Measurements from ENCODE around the gene HAVCR1.
"Not testable (repeated sequence)": the region's sequence is repeated elsewhere in the genome, so short reads cannot be mapped to it uniquely, and the experiment has no call there.

The HAVCR1 gene

DNA sequence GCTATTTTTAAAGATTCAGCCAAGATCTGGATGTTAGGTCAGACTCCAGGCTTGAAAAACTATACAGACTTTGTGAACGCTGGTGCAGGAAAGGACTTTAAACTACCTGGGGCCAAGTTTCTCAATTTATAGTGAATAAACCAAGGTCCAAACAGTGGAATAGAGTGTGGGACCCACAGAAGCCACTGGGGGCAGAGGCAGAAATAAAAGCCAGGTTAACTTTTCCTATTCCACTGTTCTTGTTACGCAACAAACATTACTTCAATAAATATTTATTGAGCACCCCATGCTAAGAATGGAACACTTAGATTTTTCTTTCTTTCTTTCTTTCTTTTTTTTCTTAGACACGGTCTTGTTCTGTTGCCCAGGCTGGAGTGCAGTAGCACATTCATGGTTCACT, 11.0 kb upstream of the HAVCR1 start:
- Histone ChIP-seq H3K4me1 (ENCODE audit: control insufficient read depth, insufficient read depth, low read length) (no peaks in the 10 kb centered on the region), H3K4me3 (ENCODE audit: low read length in 2 of 2) (no peak overlapping the region), H3K27ac (ENCODE audit: low read length) (no peak overlapping the region), H3K36me3 (ENCODE audit: control insufficient read depth in 2 of 2, insufficient read depth in 2 of 2, low read length in 2 of 2) (no peaks in the 10 kb centered on the region), H3K9me3 (ENCODE audit: control insufficient read depth in 2 of 2, low read length in 2 of 2) (no peaks in the 10 kb centered on the region), H3K27me3 (ENCODE audit: control insufficient read depth in 1 of 2, insufficient read depth in 2 of 2, low read length in 2 of 2) (no peaks in the 10 kb centered on the region), H3K9ac (ENCODE audit: low read length in 2 of 2) (no peak overlapping the region)

GRCh38 chr5:157068785-157069184, 9.9 kb upstream of the HAVCR1 start:
- H3K27me3 ChIP-seq (ENCODE audit: control insufficient read depth in 1 of 2, insufficient read depth in 2 of 2, low read length in 2 of 2) = no peaks in the 10 kb centered on the region
- H3K27ac ChIP-seq (ENCODE audit: low read length) = no peak overlapping the region
- H3K9ac ChIP-seq (ENCODE audit: low read length in 2 of 2) = no peak overlapping the region
- no peaks in the 10 kb centered on the region for H3K36me3 ChIP-seq (ENCODE audit: control insufficient read depth in 2 of 2, insufficient read depth in 2 of 2, low read length in 2 of 2)
- no peak overlapping the region for H3K4me3 ChIP-seq (ENCODE audit: low read length in 2 of 2)
- no peaks in the 10 kb centered on the region for H3K9me3 ChIP-seq (ENCODE audit: control insufficient read depth in 2 of 2, low read length in 2 of 2)
- H3K4me1 ChIP-seq (ENCODE audit: control insufficient read depth, insufficient read depth, low read length) = no peaks in the 10 kb centered on the region

DNA sequence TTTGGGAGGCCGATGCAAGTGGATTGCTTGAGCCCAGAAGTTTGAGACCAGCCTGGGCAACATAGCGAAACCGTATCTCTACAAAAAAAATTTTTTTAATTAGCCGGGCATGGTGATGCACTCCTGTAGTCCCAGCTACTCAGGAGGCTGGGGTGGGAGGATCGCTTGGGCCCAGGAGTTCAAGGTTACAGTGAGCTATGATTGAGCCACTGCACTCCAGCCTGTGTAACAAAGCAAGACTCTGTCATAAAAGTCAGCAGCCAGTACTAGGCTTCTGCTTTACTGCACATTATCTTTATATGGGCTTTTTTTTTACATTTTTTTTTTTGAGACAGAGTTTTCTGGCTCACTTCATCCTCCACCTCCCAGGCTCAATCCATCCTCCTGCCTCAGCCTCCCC, 9.4 kb upstream of the HAVCR1 start:
- Histone ChIP-seq H3K36me3 (ENCODE audit: control insufficient read depth in 2 of 2, insufficient read depth in 2 of 2, low read length in 2 of 2) (no peaks in the 10 kb centered on the region), H3K4me1 (ENCODE audit: control insufficient read depth, insufficient read depth, low read length) (no peaks in the 10 kb centered on the region), H3K27ac (ENCODE audit: low read length) (no peak overlapping the region), H3K9me3 (ENCODE audit: control insufficient read depth in 2 of 2, low read length in 2 of 2) (no peaks in the 10 kb centered on the region), H3K4me3 (ENCODE audit: low read length in 2 of 2) (no peak overlapping the region), H3K9ac (ENCODE audit: low read length in 2 of 2) (no peak overlapping the region), H3K27me3 (ENCODE audit: control insufficient read depth in 1 of 2, insufficient read depth in 2 of 2, low read length in 2 of 2) (no peaks in the 10 kb centered on the region)

GRCh38 chr5:157067005-157067404, 8.1 kb upstream of the HAVCR1 start:
- Histone ChIP-seq H3K27ac (ENCODE audit: low read length) (no peak overlapping the region), H3K4me3 (ENCODE audit: low read length in 2 of 2) (no peak overlapping the region), H3K9me3 (ENCODE audit: control insufficient read depth in 2 of 2, low read length in 2 of 2) (no peaks in the 10 kb centered on the region)

DNA sequence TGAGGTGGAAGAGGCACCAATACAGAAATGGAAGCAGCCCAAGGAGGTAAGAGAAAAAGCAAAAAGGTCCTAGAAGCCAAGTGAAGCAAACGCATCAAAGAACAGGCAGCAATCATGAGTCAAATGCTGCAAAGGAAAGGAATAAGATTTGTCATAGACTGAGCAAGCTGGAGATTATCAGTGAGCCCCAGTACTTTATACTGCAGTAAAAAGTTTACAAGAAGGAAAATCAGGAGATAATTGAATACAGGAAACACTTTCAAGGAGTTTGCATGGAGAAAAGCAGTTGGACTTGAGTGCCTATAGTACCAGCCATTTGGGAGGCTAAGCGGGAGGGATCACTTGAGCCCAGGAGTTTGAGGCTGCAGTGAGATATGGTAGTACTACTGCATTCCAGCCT, 7.2 kb upstream of the HAVCR1 start:
- Histone ChIP-seq H3K9ac (ENCODE audit: low read length in 2 of 2) (no peak overlapping the region), H3K4me3 (ENCODE audit: low read length in 2 of 2) (no peak overlapping the region), H3K27me3 (ENCODE audit: control insufficient read depth in 1 of 2, insufficient read depth in 2 of 2, low read length in 2 of 2) (no peaks in the 10 kb centered on the region), H3K36me3 (ENCODE audit: control insufficient read depth in 2 of 2, insufficient read depth in 2 of 2, low read length in 2 of 2) (no peaks in the 10 kb centered on the region), H3K27ac (ENCODE audit: low read length) (no peak overlapping the region), H3K9me3 (ENCODE audit: control insufficient read depth in 2 of 2, low read length in 2 of 2) (no peaks in the 10 kb centered on the region), H3K4me1 (ENCODE audit: control insufficient read depth, insufficient read depth, low read length) (no peaks in the 10 kb centered on the region)

More at GRCh38 chr5:157067005-157067404, 8.1 kb upstream of the HAVCR1 start:
- no peaks in the 10 kb centered on the region for H3K36me3 ChIP-seq (ENCODE audit: control insufficient read depth in 2 of 2, insufficient read depth in 2 of 2, low read length in 2 of 2)
- H3K27me3 ChIP-seq (ENCODE audit: control insufficient read depth in 1 of 2, insufficient read depth in 2 of 2, low read length in 2 of 2) = no peaks in the 10 kb centered on the region
- no peak overlapping the region for H3K9ac ChIP-seq (ENCODE audit: low read length in 2 of 2)
- H3K4me1 ChIP-seq (ENCODE audit: control insufficient read depth, insufficient read depth, low read length) = no peaks in the 10 kb centered on the region

DNA sequence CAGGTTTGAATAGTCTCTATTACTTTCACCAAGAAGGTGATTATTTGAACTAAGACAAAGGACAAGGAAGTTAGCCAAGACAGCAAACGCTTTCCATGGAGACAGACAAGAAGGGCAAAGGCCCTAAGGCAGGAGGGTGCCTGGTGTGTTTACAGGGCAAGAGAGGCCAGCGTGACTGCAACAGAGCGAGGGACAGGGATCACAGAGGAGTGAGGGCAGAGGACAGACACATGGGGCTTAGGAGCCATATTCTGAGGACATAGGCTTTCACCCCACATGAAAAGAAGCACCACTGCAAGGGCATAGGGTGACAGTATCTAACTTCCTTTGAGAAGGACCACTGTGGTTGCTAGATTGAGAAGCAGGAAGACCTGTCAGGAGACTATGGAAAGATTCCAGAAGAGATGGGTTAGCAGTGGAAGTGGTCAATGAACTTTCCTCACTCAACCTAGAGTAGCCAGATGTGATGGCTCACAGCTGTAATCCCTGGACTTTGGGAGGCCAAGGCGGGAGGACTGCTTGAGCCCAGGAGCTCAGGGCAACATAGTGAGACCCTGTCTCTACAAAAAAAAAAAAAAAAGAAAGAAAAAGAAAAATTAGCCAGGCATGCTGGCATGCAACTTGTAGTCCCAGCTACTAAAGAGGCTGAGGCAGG, 5.0 kb upstream of the HAVCR1 start:
- no peak overlapping the region for H3K4me3 ChIP-seq (ENCODE audit: low read length in 2 of 2)
- H3K9me3 ChIP-seq (ENCODE audit: control insufficient read depth in 2 of 2, low read length in 2 of 2) = no peaks in the 10 kb centered on the region
- no peaks in the 10 kb centered on the region for H3K4me1 ChIP-seq (ENCODE audit: control insufficient read depth, insufficient read depth, low read length)
- H3K9ac ChIP-seq (ENCODE audit: low read length in 2 of 2) = no peak overlapping the region
- H3K36me3 ChIP-seq (ENCODE audit: control insufficient read depth in 2 of 2, insufficient read depth in 2 of 2, low read length in 2 of 2) = no peaks in the 10 kb centered on the region
- H3K27me3 ChIP-seq (ENCODE audit: control insufficient read depth in 1 of 2, insufficient read depth in 2 of 2, low read length in 2 of 2) = no peaks in the 10 kb centered on the region
- H3K27ac ChIP-seq (ENCODE audit: low read length) = no peak overlapping the region

DNA sequence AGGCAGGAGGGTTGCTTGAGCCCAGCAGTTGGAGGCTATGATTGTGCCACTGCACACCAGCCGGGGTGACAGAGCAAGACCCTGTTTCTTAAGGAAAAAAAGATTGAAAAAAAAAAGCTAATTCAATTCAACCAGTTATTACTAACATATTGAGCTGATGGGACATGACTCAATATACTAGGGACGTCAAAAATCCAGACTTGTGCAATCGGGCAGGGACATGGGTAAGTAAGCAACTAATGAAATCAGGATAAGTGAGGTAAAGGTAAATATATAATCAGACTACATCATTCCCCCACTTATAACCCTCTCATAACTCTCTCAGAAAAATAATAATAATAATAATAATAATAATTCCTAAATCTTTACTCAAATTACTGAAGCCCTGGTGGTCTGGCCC, 975 bp upstream of the HAVCR1 start:
- H3K27ac ChIP-seq (ENCODE audit: low read length) = no peak overlapping the region
- no peaks in the 10 kb centered on the region for H3K27me3 ChIP-seq (ENCODE audit: control insufficient read depth in 1 of 2, insufficient read depth in 2 of 2, low read length in 2 of 2)
- H3K36me3 ChIP-seq (ENCODE audit: control insufficient read depth in 2 of 2, insufficient read depth in 2 of 2, low read length in 2 of 2) = no peaks in the 10 kb centered on the region
- no peak overlapping the region for H3K9ac ChIP-seq (ENCODE audit: low read length in 2 of 2)
- H3K4me1 ChIP-seq (ENCODE audit: control insufficient read depth, insufficient read depth, low read length) = no peaks in the 10 kb centered on the region
- no peak overlapping the region for H3K4me3 ChIP-seq (ENCODE audit: low read length in 2 of 2)
- no peaks in the 10 kb centered on the region for H3K9me3 ChIP-seq (ENCODE audit: control insufficient read depth in 2 of 2, low read length in 2 of 2)

GRCh38 chr5:157057459-157058370, 1.2 kb downstream of the HAVCR1 start:
- no peaks in the 10 kb centered on the region for H3K36me3 ChIP-seq (ENCODE audit: control insufficient read depth in 2 of 2, insufficient read depth in 2 of 2, low read length in 2 of 2)
- H3K27ac ChIP-seq (ENCODE audit: low read length) = no peak overlapping the region
- no peak overlapping the region for H3K9ac ChIP-seq (ENCODE audit: low read length in 2 of 2)
- H3K4me3 ChIP-seq (ENCODE audit: low read length in 2 of 2) = no peak overlapping the region
- H3K27me3 ChIP-seq (ENCODE audit: control insufficient read depth in 1 of 2, insufficient read depth in 2 of 2, low read length in 2 of 2) = no peaks in the 10 kb centered on the region
- no peaks in the 10 kb centered on the region for H3K4me1 ChIP-seq (ENCODE audit: control insufficient read depth, insufficient read depth, low read length)
- H3K9me3 ChIP-seq (ENCODE audit: control insufficient read depth in 2 of 2, low read length in 2 of 2) = no peaks in the 10 kb centered on the region

- not testable (repeated sequence) for H3K27ac ChIP-seq (ENCODE audit: low read length); H3K36me3 ChIP-seq (ENCODE audit: control insufficient read depth in 2 of 2, insufficient read depth in 2 of 2, low read length in 2 of 2); H3K4me3 ChIP-seq (ENCODE audit: low read length in 2 of 2); H3K4me1 ChIP-seq (ENCODE audit: control insufficient read depth, insufficient read depth, low read length); H3K27me3 ChIP-seq (ENCODE audit: control insufficient read depth in 1 of 2, insufficient read depth in 2 of 2, low read length in 2 of 2); H3K9ac ChIP-seq (ENCODE audit: low read length in 2 of 2); H3K9me3 ChIP-seq (ENCODE audit: control insufficient read depth in 2 of 2, low read length in 2 of 2)
Observed at GRCh38 chr5:157056848-157057247, 2.1 kb downstream of the HAVCR1 start.

GRCh38 chr5:157051604-157052245, 7.2 kb downstream of the HAVCR1 start:
- Histone ChIP-seq H3K27me3 (ENCODE audit: control insufficient read depth in 1 of 2, insufficient read depth in 2 of 2, low read length in 2 of 2) (no peaks in the 10 kb centered on the region), H3K36me3 (ENCODE audit: control insufficient read depth in 2 of 2, insufficient read depth in 2 of 2, low read length in 2 of 2) (no peaks in the 10 kb centered on the region), H3K4me3 (ENCODE audit: low read length in 2 of 2) (no peak overlapping the region), H3K4me1 (ENCODE audit: control insufficient read depth, insufficient read depth, low read length) (no peaks in the 10 kb centered on the region), H3K9ac (ENCODE audit: low read length in 2 of 2) (no peak overlapping the region), H3K27ac (ENCODE audit: low read length) (no peak overlapping the region), H3K9me3 (ENCODE audit: control insufficient read depth in 2 of 2, low read length in 2 of 2) (no peaks in the 10 kb centered on the region)

Data from stomach smooth muscle (tissue), 2 donors.